ENCODE measurements around the gene SRGAP3. TPM values are rescaled to one million over a fixed set of nuclear protein-coding genes. Genes with fewer than 3 reads are reported as not detected.

The SRGAP3 gene
- total and polyA plus RNA-seq, 8 donors = 0.31 to 31.7 (median 5.8) TPM

GRCh38 chr3:9147896-9148266, 101.6 kb downstream of the SRGAP3 start:
- WGBS, 5 donors = 67 to 81% (median 80%) methylated on average over 7 of the region's 7 CpGs

GRCh38 chr3:9147215-9147895, 102.1 kb downstream of the SRGAP3 start:
- 68 to 84% (median 73%) methylated on average over 8 of the region's 8 CpGs for WGBS, 5 donors
- TF ChIP-seq POLR2AphosphoS5 (IDR thresholded peaks at IDR 0.05) = no peak
- TF ChIP-seq, protein P1, sequence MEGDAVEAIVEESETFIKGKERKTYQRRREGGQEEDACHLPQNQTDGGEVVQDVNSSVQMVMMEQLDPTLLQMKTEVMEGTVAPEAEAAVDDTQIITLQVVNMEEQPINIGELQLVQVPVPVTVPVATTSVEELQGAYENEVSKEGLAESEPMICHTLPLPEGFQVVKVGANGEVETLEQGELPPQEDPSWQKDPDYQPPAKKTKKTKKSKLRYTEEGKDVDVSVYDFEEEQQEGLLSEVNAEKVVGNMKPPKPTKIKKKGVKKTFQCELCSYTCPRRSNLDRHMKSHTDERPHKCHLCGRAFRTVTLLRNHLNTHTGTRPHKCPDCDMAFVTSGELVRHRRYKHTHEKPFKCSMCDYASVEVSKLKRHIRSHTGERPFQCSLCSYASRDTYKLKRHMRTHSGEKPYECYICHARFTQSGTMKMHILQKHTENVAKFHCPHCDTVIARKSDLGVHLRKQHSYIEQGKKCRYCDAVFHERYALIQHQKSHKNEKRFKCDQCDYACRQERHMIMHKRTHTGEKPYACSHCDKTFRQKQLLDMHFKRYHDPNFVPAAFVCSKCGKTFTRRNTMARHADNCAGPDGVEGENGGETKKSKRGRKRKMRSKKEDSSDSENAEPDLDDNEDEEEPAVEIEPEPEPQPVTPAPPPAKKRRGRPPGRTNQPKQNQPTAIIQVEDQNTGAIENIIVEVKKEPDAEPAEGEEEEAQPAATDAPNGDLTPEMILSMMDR (IDR thresholded peaks at IDR 0.05) = no peak
- no peak for TF ChIP-seq POLR2A (IDR thresholded peaks at IDR 0.05)
- no peak for TF ChIP-seq EP300 (IDR thresholded peaks at IDR 0.05)
- no peaks in the 10 kb centered on the region for H3K36me3 ChIP-seq
- peaks cover 10 to 24% (median 18%) of the 10 kb centered on the region in 4 donors for H3K9me3 ChIP-seq
- H3K4me3 ChIP-seq = no peak overlapping the region
- DNase-seq = no peak
- peaks cover 0 to 12% (median 5%) of the 10 kb centered on the region in 4 donors for H3K4me1 ChIP-seq
- intact Hi-C loops (cut with DNase I; ENCODE audit: low total_unique reads) = no loop called here
- no peaks in the 10 kb centered on the region for H3K27me3 ChIP-seq
- no peak overlapping the region for H3K27ac ChIP-seq

More at GRCh38 chr3:9147896-9148266, 101.6 kb downstream of the SRGAP3 start:
- intact Hi-C loops (cut with DNase I; ENCODE audit: low total_unique reads) = no loop called here
- Histone ChIP-seq H3K27ac (no peak overlapping the region), H3K9me3 (peaks cover 10 to 24% (median 18%) of the 10 kb centered on the region in 4 donors), H3K27me3 (no peaks in the 10 kb centered on the region), H3K36me3 (no peaks in the 10 kb centered on the region), H3K4me3 (no peak overlapping the region), H3K4me1 (peaks cover 0 to 12% (median under 1%) of the 10 kb centered on the region in 4 donors)
- TF ChIP-seq POLR2A (IDR thresholded peaks at IDR 0.05) (no peak), POLR2AphosphoS5 (IDR thresholded peaks at IDR 0.05) (no peak), EP300 (IDR thresholded peaks at IDR 0.05) (no peak)
- TF ChIP-seq, protein P1 (IDR thresholded peaks at IDR 0.05) = no peak
- no peak for DNase-seq

GRCh38 chr3:9146367-9147071, 102.9 kb downstream of the SRGAP3 start:
- TF ChIP-seq POLR2A (IDR thresholded peaks at IDR 0.05) (no peak), POLR2AphosphoS5 (IDR thresholded peaks at IDR 0.05) (no peak), EP300 (IDR thresholded peaks at IDR 0.05) (no peak)
- TF ChIP-seq, protein P1 (IDR thresholded peaks at IDR 0.05) = no peak
- 85 to 91% (median 87%) methylated on average over 11 of the region's 11 CpGs for WGBS, 5 donors
- Histone ChIP-seq H3K9me3 (peaks cover 10 to 18% (median 13%) of the 10 kb centered on the region in 4 donors), H3K4me3 (no peak overlapping the region), H3K36me3 (no peaks in the 10 kb centered on the region), H3K27ac (no peak overlapping the region), H3K4me1 (peaks cover 4 to 15% (median 11%) of the 10 kb centered on the region in 4 donors), H3K27me3 (no peaks in the 10 kb centered on the region)
- intact Hi-C loops (cut with DNase I; ENCODE audit: low total_unique reads) = no loop called here
- no peak for DNase-seq

- intact Hi-C loops (cut with DNase I; ENCODE audit: low total_unique reads) = no loop called here
- TF ChIP-seq, protein P1 (IDR thresholded peaks at IDR 0.05) = no peak
- TF ChIP-seq EP300 (IDR thresholded peaks at IDR 0.05) (no peak), POLR2AphosphoS5 (IDR thresholded peaks at IDR 0.05) (no peak), POLR2A (IDR thresholded peaks at IDR 0.05) (no peak)
- Histone ChIP-seq H3K27ac (peak overlapping the region in 1 of 5 donors; percentile 35), H3K9me3 (peaks cover 0 to 4% (median 0%) of the 10 kb centered on the region in 4 donors), H3K27me3 (no peaks in the 10 kb centered on the region), H3K4me3 (no peak overlapping the region), H3K36me3 (no peaks in the 10 kb centered on the region), H3K4me1 (peaks cover 4 to 20% (median 13%) of the 10 kb centered on the region in 4 donors)
- 84 to 98% (median 90%) methylated on average over 2 of the region's 2 CpGs for WGBS, 5 donors
- DNase-seq = no peak
Measured at GRCh38 chr3:9143184-9143583, 106.3 kb downstream of the SRGAP3 start.
